GM19455 (cell line): Measurements from ENCODE around the gene ADAMTSL5.
"Not testable (repeated sequence)": the region's sequence is repeated elsewhere in the genome, so short reads cannot be mapped to it uniquely, and the experiment has no call there.

Experiments used
- ATAC-seq: cut with Tn5 transposase; IDR thresholded peaks from one replicate; pipeline ENCODE4 v1.9.1; 2021; ENCODE audit not compliant: unreplicated experiment

The ADAMTSL5 gene

GRCh38 chr19:1482361-1483130 is 30.3 kb downstream of the ADAMTSL5 start:
- ATAC-seq = no peak

GRCh38 chr19:1481893-1482360 is 30.9 kb downstream of the ADAMTSL5 start:
- ATAC-seq = no peak

GRCh38 chr19:1481224-1481892 is 31.5 kb downstream of the ADAMTSL5 start:
- no peak for ATAC-seq

GRCh38 chr19:1478934-1479707 is 33.7 kb downstream of the ADAMTSL5 start, which contains the start of gene C19orf25:
Gene C19orf25, minus strand, starts transcription at chr19:1479215. Its CDS starts 312 bp downstream, at chr19:1478903.
- ATAC-seq = peak; percentile 86

GRCh38 chr19:1477056-1477455 is 35.8 kb downstream of the ADAMTSL5 start:
- not testable (repeated sequence) for ATAC-seq

- no peak for ATAC-seq
Observed at GRCh38 chr19:1475751-1476437, 36.9 kb downstream of the ADAMTSL5 start.

- ATAC-seq = no peak
Observed at GRCh38 chr19:1474765-1475351, 38.0 kb downstream of the ADAMTSL5 start.

GRCh38 chr19:1474011-1474764 is 38.6 kb downstream of the ADAMTSL5 start:
- ATAC-seq = no peak

- ATAC-seq = no peak
Observed at GRCh38 chr19:1473085-1473851, 39.6 kb downstream of the ADAMTSL5 start.

GRCh38 chr19:1472231-1473084 is 40.4 kb downstream of the ADAMTSL5 start:
- no peak for ATAC-seq

GRCh38 chr19:1471515-1472160 is 41.2 kb downstream of the ADAMTSL5 start:
- ATAC-seq = no peak

GRCh38 chr19:1471010-1471514 is 41.8 kb downstream of the ADAMTSL5 start:
- ATAC-seq = no peak

GRCh38 chr19:1470305-1471009 is 42.4 kb downstream of the ADAMTSL5 start:
- no peak for ATAC-seq

GRCh38 chr19:1470055-1470304 is 42.8 kb downstream of the ADAMTSL5 start:
- ATAC-seq = no peak

- ATAC-seq = no peak
Observed at GRCh38 chr19:1469255-1470054, 43.4 kb downstream of the ADAMTSL5 start.

GRCh38 chr19:1468821-1469254 is 44.0 kb downstream of the ADAMTSL5 start:
- ATAC-seq = no peak
